Ishikawa (cell line): ENCODE measurements around the gene WSCD1.

Source experiments
- CEBPB ChIP-seq: IDR thresholded peaks from 2 replicates; pipeline ENCODE4 v1.6.1; 2012
- EP300 ChIP-seq: IDR thresholded peaks from 2 replicates; pipeline ENCODE4 v1.6.1; 2012; ENCODE audit warnings: borderline replicate concordance
- FOXM1 ChIP-seq: IDR thresholded peaks from 2 replicates; pipeline ENCODE4 v1.6.1; 2012; ENCODE audit warnings: low read depth, borderline replicate concordance
- TAF1 ChIP-seq: IDR thresholded peaks from 2 replicates; pipeline ENCODE4 v1.6.1; 2012; ENCODE audit warnings: low read depth, mild to moderate bottlenecking
- TCF12 ChIP-seq: IDR thresholded peaks from 2 replicates; pipeline ENCODE4 v1.6.1; 2012; ENCODE audit warnings: low read depth
- ZBTB7A ChIP-seq: IDR thresholded peaks from 2 replicates; pipeline ENCODE4 v1.6.1; 2012; ENCODE audit warnings: low read depth
- TF ChIP-seq, protein P1 (sequence below): IDR thresholded peaks from 2 replicates; pipeline ENCODE4 v1.6.1; 2012; ENCODE audit warnings: low read depth, mild to moderate bottlenecking

DNA sequence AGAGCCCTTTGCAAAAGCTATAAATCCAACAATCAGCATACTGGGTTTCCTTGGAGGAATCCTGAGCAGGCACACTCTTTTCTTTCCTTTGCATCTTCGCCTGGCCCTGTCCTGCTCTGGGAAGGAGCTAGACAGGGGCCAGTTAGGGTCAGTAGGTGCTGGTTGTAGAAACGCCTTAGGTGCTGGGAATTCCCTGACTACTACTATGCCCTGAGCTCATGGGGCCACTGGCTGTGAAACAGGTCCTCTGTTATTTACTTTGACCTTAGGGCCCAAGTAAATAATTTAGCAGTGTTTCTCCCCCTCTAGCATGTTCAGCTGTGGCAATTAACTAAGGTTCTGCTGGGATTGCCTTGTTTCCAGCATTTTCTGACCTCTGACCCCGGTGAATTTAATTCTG, 15.8 kb upstream of the WSCD1 start:
- TF ChIP-seq TAF1 (no peak), CEBPB (no peak), EP300 (no peak), ZBTB7A (no peak), TCF12 (no peak), FOXM1 (no peak)
- TF ChIP-seq, protein P1, sequence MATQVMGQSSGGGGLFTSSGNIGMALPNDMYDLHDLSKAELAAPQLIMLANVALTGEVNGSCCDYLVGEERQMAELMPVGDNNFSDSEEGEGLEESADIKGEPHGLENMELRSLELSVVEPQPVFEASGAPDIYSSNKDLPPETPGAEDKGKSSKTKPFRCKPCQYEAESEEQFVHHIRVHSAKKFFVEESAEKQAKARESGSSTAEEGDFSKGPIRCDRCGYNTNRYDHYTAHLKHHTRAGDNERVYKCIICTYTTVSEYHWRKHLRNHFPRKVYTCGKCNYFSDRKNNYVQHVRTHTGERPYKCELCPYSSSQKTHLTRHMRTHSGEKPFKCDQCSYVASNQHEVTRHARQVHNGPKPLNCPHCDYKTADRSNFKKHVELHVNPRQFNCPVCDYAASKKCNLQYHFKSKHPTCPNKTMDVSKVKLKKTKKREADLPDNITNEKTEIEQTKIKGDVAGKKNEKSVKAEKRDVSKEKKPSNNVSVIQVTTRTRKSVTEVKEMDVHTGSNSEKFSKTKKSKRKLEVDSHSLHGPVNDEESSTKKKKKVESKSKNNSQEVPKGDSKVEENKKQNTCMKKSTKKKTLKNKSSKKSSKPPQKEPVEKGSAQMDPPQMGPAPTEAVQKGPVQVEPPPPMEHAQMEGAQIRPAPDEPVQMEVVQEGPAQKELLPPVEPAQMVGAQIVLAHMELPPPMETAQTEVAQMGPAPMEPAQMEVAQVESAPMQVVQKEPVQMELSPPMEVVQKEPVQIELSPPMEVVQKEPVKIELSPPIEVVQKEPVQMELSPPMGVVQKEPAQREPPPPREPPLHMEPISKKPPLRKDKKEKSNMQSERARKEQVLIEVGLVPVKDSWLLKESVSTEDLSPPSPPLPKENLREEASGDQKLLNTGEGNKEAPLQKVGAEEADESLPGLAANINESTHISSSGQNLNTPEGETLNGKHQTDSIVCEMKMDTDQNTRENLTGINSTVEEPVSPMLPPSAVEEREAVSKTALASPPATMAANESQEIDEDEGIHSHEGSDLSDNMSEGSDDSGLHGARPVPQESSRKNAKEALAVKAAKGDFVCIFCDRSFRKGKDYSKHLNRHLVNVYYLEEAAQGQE: no peak
